ENCODE data around the gene SLC9A9.
"Not testable (repeated sequence)": the region's sequence is repeated elsewhere in the genome, so short reads cannot be mapped to it uniquely, and the experiment has no call there.

SLC9A9 gene

GRCh38 chr3:143847787-143848631 is at the start of gene SLC9A9:
SLC9A9 (minus strand) TSS chr3:143848468; CDS start chr3:143848322, 146 bp downstream.
- peak; percentile 6 for DNase-seq (ENCODE audit: low read depth)

- no peak for DNase-seq (ENCODE audit: low read depth)
Measured at GRCh38 chr3:143897576-143898295, 49.5 kb upstream of the SLC9A9 start.

- DNase-seq (ENCODE audit: low read depth): no peak
Measured at GRCh38 chr3:143896486-143896885, 48.2 kb upstream of the SLC9A9 start.

- no peak for DNase-seq (ENCODE audit: low read depth)
Measured at GRCh38 chr3:143895805-143896204, 47.5 kb upstream of the SLC9A9 start.

GRCh38 chr3:143888846-143889245 is 40.6 kb upstream of the SLC9A9 start:
- DNase-seq (ENCODE audit: low read depth): no peak

- DNase-seq (ENCODE audit: low read depth): no peak
Measured at GRCh38 chr3:143888166-143888565, 39.9 kb upstream of the SLC9A9 start.

- no peak for DNase-seq (ENCODE audit: low read depth)
Measured at GRCh38 chr3:143885780-143886427, 37.6 kb upstream of the SLC9A9 start.

- no peak for DNase-seq (ENCODE audit: low read depth)
Measured at GRCh38 chr3:143884861-143885260, 36.6 kb upstream of the SLC9A9 start.

GRCh38 chr3:143883151-143883550 is 34.9 kb upstream of the SLC9A9 start:
- no peak for DNase-seq (ENCODE audit: low read depth)

GRCh38 chr3:143881095-143881494 is 32.8 kb upstream of the SLC9A9 start:
- DNase-seq (ENCODE audit: low read depth): no peak

GRCh38 chr3:143875546-143875945 is 27.3 kb upstream of the SLC9A9 start:
- DNase-seq (ENCODE audit: low read depth): no peak

- not testable (repeated sequence) for DNase-seq (ENCODE audit: low read depth)
Measured at GRCh38 chr3:143873553-143873952, 25.3 kb upstream of the SLC9A9 start.

- DNase-seq (ENCODE audit: low read depth): no peak
Measured at GRCh38 chr3:143865302-143865701, 17.0 kb upstream of the SLC9A9 start.

GRCh38 chr3:143859465-143860203 is 11.4 kb upstream of the SLC9A9 start:
- no peak for DNase-seq (ENCODE audit: low read depth)

- DNase-seq (ENCODE audit: low read depth): no peak
Measured at GRCh38 chr3:143856252-143856970, 8.1 kb upstream of the SLC9A9 start.

GRCh38 chr3:143855183-143855582 is 6.9 kb upstream of the SLC9A9 start:
- DNase-seq (ENCODE audit: low read depth): no peak

GRCh38 chr3:143851331-143852017 is 3.2 kb upstream of the SLC9A9 start:
- no peak for DNase-seq (ENCODE audit: low read depth)

GRCh38 chr3:143850877-143851276 is 2.6 kb upstream of the SLC9A9 start:
- no peak for DNase-seq (ENCODE audit: low read depth)

- no peak for DNase-seq (ENCODE audit: low read depth)
Measured at GRCh38 chr3:143849854-143850549, 1.7 kb upstream of the SLC9A9 start.

GRCh38 chr3:143848704-143849103 is 436 bp upstream of the SLC9A9 start:
- DNase-seq (ENCODE audit: low read depth): no peak
